Endothelial cell (in vitro differentiated cells): ENCODE results near the gene PCP4L1. TPM values are rescaled to one million over a fixed set of nuclear protein-coding genes. Genes with fewer than 3 reads are reported as not detected.

ENCODE experiments used
- DNase-seq: peaks from one replicate; pipeline ENCODE4 v3.0.0; 2021; ENCODE audit warnings: low spot score
- H3K27ac Mint-ChIP-seq: one replicate; pipeline ENCODE4 v1.8.0; 2021; ENCODE audit warnings: mixed read lengths, inconsistent platforms; ENCODE audit not compliant: unreplicated experiment
- H3K27me3 Mint-ChIP-seq: one replicate; pipeline ENCODE4 v1.8.0; 2021; ENCODE audit warnings: mild to moderate bottlenecking, moderate library complexity, mixed read lengths, inconsistent platforms; ENCODE audit not compliant: unreplicated experiment
- H3K36me3 Mint-ChIP-seq: one replicate; pipeline ENCODE4 v1.8.0; 2021; ENCODE audit warnings: mild to moderate bottlenecking, low read depth, mixed read lengths, inconsistent platforms; ENCODE audit not compliant: unreplicated experiment
- H3K4me1 Mint-ChIP-seq: one replicate; pipeline ENCODE4 v1.8.0; 2021; ENCODE audit warnings: mild to moderate bottlenecking, mixed read lengths, inconsistent platforms; ENCODE audit not compliant: unreplicated experiment
- H3K4me3 Mint-ChIP-seq: one replicate; pipeline ENCODE4 v1.8.0; 2021; ENCODE audit warnings: mild to moderate bottlenecking, mixed read lengths, inconsistent platforms; ENCODE audit not compliant: unreplicated experiment
- H3K9me3 Mint-ChIP-seq: one replicate; pipeline ENCODE4 v1.8.0; 2021; ENCODE audit warnings: mixed read lengths, inconsistent platforms; ENCODE audit not compliant: unreplicated experiment
- CTCF ChIP-seq: fragments of 200-600 bp; sonication (generic); IDR thresholded peaks from one replicate; pipeline ENCODE4 v1.5.0; 2021; ENCODE audit warnings: antibody characterized with exemption; ENCODE audit not compliant: unreplicated experiment
- microRNA-seq: library from miRNA; unstranded; fragments of <30 nt; microRNA quantifications from one replicate; pipeline ENCODE4, GENCODE V29; 2020; ENCODE audit not compliant: unreplicated experiment
- total RNA-seq: library from RNA; stranded (reverse); fragmentation: NEBNext Ultra II Directional; extraction: Animal tissue kit (Norgen Biotek cat#: 25700); gene quantifications from one replicate; pipeline ENCODE4 v1.2.1, GENCODE V29; 2021; ENCODE audit not compliant: unreplicated experiment

Gene PCP4L1
- total RNA-seq, 1 donor from 2014 or later = not detected

DNA sequence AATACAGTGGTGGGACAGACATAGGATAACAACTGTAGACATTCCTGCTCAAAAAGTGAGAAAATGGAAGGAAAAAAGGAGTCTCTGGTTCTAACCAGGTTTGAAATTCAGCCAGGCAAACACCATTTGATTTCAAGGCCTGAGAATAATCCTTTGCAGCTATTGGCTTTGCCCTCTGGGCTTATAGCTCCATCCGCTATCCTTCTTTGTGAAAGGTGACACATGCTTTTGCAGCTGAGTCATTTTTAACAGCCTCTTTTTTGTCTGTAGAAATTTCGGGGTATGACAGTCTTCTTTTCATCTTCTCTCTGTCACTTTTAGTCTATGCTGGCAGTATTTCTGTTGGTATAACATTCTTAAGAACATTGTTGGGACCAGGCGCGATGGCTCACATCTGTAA lies 71.8 kb downstream of the PCP4L1 start:
- no peaks in the 10 kb centered on the region for H3K4me1 Mint-ChIP-seq
- H3K4me3 Mint-ChIP-seq = no peak overlapping the region
- H3K27ac Mint-ChIP-seq = no peak overlapping the region
- no peaks in the 10 kb centered on the region for H3K9me3 Mint-ChIP-seq
- H3K36me3 Mint-ChIP-seq = no peaks in the 10 kb centered on the region
- H3K27me3 Mint-ChIP-seq = no peaks in the 10 kb centered on the region
- DNase-seq = no peak
- no peak for TF ChIP-seq CTCF

- H3K36me3 Mint-ChIP-seq = peaks cover 5% of the 10 kb centered on the region
- no peak for TF ChIP-seq CTCF
- DNase-seq = no peak
- H3K27ac Mint-ChIP-seq = no peak overlapping the region
- H3K27me3 Mint-ChIP-seq = no peaks in the 10 kb centered on the region
- H3K9me3 Mint-ChIP-seq = no peaks in the 10 kb centered on the region
- no peak overlapping the region for H3K4me3 Mint-ChIP-seq
- H3K4me1 Mint-ChIP-seq = no peaks in the 10 kb centered on the region
Measured at GRCh38 chr1:161333166-161333565, 74.6 kb downstream of the PCP4L1 start.

Small RNAs within 50 kb of the gene (microRNA-seq; reads per million reads assigned to microRNA genes)
- 4.7 reads per million, percentile 48 among the genes with 10 or more reads in this experiment for gene MIR5187

Other genes with a start within 250 kb of the PCP4L1 start
- 361 TPM for gene F11R, start 237.6 kb upstream of the PCP4L1 start, total RNA-seq
- 14.2 TPM for gene TSTD1, start 219.8 kb upstream of the PCP4L1 start, total RNA-seq
- gene USF1, start 212.8 kb upstream of the PCP4L1 start, total RNA-seq = 121 TPM
- 0.23 TPM for gene ARHGAP30, start 188.9 kb upstream of the PCP4L1 start, total RNA-seq
- 0.13 TPM for gene NECTIN4, start 169.2 kb upstream of the PCP4L1 start, total RNA-seq
- gene KLHDC9, start 160.4 kb upstream of the PCP4L1 start, total RNA-seq = 7.3 TPM
- gene PFDN2, start 140.7 kb upstream of the PCP4L1 start, total RNA-seq = 73.8 TPM
- gene NIT1, start 140.6 kb upstream of the PCP4L1 start, total RNA-seq = 20.5 TPM
- 133 TPM for gene DEDD, start 126.1 kb upstream of the PCP4L1 start, total RNA-seq
- 124 TPM for gene UFC1, start 104.8 kb upstream of the PCP4L1 start, total RNA-seq
- 22.2 TPM for gene USP21, start 99.2 kb upstream of the PCP4L1 start, total RNA-seq
- 39.0 TPM for gene PPOX, start 92.3 kb upstream of the PCP4L1 start, total RNA-seq
- gene B4GALT3, start 81.2 kb upstream of the PCP4L1 start, total RNA-seq = 44.0 TPM
- gene ADAMTS4, start 59.7 kb upstream of the PCP4L1 start, total RNA-seq = 56.8 TPM
- gene NDUFS2, start 56.4 kb upstream of the PCP4L1 start, total RNA-seq = 93.1 TPM
- 4.3 TPM for gene FCER1G, start 43.5 kb upstream of the PCP4L1 start, total RNA-seq
- gene APOA2, start 35.1 kb upstream of the PCP4L1 start, total RNA-seq = not detected
- gene TOMM40L, start 32.7 kb upstream of the PCP4L1 start, total RNA-seq = 22.0 TPM
- not detected for gene NR1I3, start 20.5 kb upstream of the PCP4L1 start, total RNA-seq
- 2.6 TPM for gene MPZ, start 51.2 kb downstream of the PCP4L1 start, total RNA-seq
- gene SDHC, start 55.6 kb downstream of the PCP4L1 start, total RNA-seq = 180 TPM
- gene CFAP126, start 109.1 kb downstream of the PCP4L1 start, total RNA-seq = not detected
- gene FCGR2A, start 246.7 kb downstream of the PCP4L1 start, total RNA-seq = 0.41 TPM